IPS DF 6.9 (cell line): ENCODE results near the gene CCL4L2.
"Not testable (repeated sequence)": the region's sequence is repeated elsewhere in the genome, so short reads cannot be mapped to it uniquely, and the experiment has no call there.

ENCODE experiments used
- DNase-seq: peaks from one replicate; pipeline ENCODE4 v3.0.0-alpha.2; 2013; ENCODE audit warnings: low read depth, low spot score
- H3K27ac ChIP-seq: one replicate; pipeline ENCODE4 v1.5.1; 2013; ENCODE audit warnings: low read length, control low read depth
- H3K27me3 ChIP-seq: 2 replicates; pipeline ENCODE4 v1.6.1; 2013; ENCODE audit warnings: mild to moderate bottlenecking, low read length; ENCODE audit not compliant: control insufficient read depth, insufficient read depth
- H3K36me3 ChIP-seq: 2 replicates; pipeline ENCODE4 v1.6.1; 2013; ENCODE audit warnings: low read length; ENCODE audit not compliant: control insufficient read depth, insufficient read depth
- H3K4me1 ChIP-seq: 2 replicates; pipeline ENCODE4 v1.6.1; 2013; ENCODE audit warnings: low read length; ENCODE audit not compliant: control insufficient read depth, insufficient read depth
- H3K4me3 ChIP-seq: 2 replicates; pipeline ENCODE4 v1.5.1; 2013; ENCODE audit warnings: mild to moderate bottlenecking, low read length
- H3K9me3 ChIP-seq: 2 replicates; pipeline ENCODE4 v1.6.1; 2013; ENCODE audit warnings: low read length, inconsistent platforms; ENCODE audit not compliant: control insufficient read depth, insufficient read depth
- WGBS: extraction: QIAGEN DNeasy Blood & Tissue Kit; methylation state at CpG from one replicate; pipeline ENCODE4 v1.1.7; 2013; ENCODE audit warnings: mixed read lengths, missing lambda C conversion rate; ENCODE audit not compliant: insufficient read length, insufficient coverage; 5-methylcytosine and 5-hydroxymethylcytosine counted together

Gene CCL4L2

DNA sequence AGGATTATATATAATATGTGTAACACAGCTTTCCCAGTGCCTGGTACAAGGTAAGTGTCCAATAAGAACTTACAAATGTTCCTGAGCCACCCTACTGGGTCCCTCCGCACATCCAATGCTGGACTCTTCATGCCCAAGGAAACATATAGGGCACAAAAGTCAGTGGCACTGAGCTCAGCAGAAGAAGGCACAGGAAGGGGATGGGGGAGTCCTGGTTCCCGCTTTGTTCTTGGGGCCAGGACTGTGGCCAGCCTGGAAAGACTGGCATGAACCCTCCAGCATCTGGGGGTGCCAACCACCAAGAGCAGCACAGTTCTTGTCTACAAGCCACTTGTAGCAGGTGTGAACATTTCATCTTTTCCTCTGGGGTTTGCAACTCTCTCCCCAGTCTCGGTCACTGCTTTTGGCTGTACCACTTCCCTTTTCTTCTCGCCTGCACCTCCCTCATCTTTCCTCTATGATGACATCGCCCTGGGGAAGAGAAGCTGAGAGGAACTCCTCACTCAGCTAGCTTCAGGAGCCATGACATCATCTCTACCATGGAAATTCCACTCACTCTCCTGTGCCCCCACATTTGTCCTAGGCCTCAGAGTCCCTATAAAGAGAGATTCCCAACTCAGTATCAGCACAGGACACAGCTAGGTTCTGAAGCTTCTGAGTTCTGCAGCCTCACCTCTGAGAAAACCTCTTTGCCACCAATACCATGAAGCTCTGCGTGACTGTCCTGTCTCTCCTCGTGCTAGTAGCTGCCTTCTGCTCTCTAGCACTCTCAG lies at the start of gene CCL4L2:
Gene CCL4L2, plus strand, starts transcription at position 625 of the 773 bp plus-strand sequence.
- H3K4me1 ChIP-seq, DNase-seq, H3K4me3 ChIP-seq, H3K9me3 ChIP-seq, H3K27ac ChIP-seq, H3K27me3 ChIP-seq, H3K36me3 ChIP-seq: not testable (repeated sequence)
- WGBS, result no CpG with 5 or more reads among the region's 7 CpGs

DNA sequence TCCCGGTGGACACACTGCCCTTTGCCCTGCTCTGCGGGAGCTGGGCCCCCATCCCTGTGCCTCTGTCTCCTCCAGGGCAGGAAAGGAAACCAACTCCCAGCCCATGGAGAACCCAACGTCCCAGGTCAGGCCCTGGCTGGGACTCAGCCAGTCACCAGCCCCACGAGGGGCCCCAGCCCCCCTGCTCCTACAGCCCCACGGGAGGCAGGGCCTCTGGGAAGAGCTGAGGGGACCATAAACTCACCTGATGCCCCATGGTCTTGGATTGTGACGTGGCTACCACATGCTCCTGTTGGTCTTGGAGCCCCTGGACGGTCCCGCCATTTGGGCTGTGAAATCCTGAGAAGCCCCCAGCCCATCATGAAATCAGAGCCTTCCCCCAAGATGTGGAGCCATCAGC lies 42.0 kb upstream of the CCL4L2 start:
- H3K27me3 ChIP-seq, DNase-seq, H3K4me3 ChIP-seq, H3K9me3 ChIP-seq, H3K4me1 ChIP-seq, H3K27ac ChIP-seq, H3K36me3 ChIP-seq: not testable (repeated sequence)
- no CpG with 5 or more reads among the region's 8 CpGs for WGBS

DNA sequence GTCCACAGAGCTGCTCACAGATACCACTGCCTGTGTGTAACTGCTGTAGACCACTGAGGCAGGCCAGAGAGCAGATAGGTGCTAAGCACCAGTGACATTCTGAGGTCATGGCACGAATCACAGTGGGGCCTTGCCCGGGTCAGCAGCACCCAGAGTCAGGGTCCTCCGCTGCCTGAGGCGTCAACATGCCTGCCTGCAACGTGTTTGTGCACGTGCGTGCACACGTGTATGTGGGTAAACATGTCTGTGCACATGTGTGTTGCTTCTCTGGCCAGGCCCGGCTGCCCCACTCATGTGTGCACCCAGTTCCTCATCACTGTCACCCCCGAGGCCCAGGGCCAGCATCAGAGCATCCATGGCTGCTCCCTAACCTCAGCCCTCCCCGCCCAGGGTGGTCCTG lies 34.3 kb upstream of the CCL4L2 start, which contains the start of gene TBC1D3B:
Gene TBC1D3B, minus strand, starts transcription at position 101 of the 400 bp plus-strand sequence. CDS start 1,586 bp downstream, outside the sequence.
- H3K9me3 ChIP-seq, H3K4me3 ChIP-seq, H3K4me1 ChIP-seq, H3K36me3 ChIP-seq, H3K27me3 ChIP-seq, DNase-seq, H3K27ac ChIP-seq: not testable (repeated sequence)
- no CpG with 5 or more reads among the region's 11 CpGs for WGBS

DNA sequence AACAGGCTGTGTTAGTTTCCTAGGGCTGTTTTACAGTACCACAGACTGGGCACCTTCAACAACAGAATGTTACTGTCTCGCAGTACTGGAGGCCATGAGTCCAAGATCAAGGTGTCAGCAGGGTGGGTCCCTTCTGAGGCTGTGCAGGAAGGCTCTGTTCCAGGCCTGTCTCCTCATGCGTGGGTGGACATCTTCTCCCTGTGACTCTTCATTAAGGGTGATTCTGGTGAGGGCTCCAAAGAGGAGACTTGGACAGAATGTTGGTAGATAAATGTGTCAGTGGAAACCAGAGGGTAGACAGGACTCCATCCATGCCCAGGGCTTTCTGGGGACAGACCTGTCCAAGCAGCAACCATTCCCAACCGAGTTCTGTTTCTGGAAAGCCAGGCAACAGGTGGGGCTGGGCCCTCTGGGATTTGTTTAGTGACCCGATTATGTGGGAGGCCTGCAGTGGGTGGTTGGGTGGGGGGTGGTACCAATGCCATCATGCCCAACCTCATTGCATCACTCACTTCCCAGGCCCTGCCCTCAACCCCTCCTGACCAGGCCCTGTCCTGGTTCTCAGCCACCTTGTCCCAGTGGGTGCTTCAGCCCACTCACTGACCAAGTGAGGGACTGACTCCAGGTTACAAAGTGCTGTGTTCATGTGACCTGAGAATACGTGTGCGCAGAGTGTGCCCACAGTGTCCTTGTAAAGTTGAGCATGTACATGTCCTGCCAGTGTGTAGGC lies 29.3 kb upstream of the CCL4L2 start:
- H3K27ac ChIP-seq, H3K4me3 ChIP-seq, H3K36me3 ChIP-seq, H3K9me3 ChIP-seq, H3K27me3 ChIP-seq, H3K4me1 ChIP-seq, DNase-seq: not testable (repeated sequence)
- no CpG with 5 or more reads among the region's 6 CpGs for WGBS

DNA sequence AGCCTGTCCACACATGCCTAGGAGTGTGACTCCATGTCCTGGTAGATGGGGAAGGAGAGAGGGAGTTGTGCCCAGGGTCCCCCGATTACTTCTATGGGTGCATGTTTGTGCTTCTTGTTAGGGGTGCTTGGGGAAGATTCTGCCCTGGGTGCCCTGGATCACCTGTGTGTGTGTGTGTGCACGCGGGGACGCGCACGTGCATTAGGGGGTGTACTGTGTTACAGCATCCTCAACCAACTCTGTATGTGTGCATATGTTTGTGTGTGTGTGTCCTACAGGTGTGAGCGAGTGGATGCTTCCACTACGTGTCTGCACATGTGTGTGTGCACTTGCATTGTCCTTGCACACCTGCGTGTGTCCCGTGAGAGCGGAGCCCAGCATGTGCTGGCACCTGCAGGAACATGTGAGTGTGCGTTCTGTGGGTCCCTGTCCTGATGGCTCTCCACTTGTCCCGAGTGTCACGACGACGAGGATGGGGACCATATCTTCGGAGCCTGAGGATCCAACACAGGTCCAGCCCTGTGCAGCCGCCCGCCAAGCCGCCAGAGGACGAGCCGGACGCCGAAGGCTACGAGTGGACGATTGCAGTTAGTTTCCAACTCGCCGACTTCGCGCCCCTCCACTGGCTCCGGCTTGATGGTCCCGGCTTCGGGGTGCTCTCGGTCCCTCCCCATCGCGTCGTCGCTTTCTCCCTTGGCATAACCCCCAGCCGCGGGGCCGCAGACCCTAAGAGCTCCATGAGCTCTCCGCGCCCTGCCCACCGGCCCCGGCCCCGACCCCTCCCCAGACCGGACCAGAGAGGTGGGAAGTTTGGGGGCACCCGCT lies 28.5 kb upstream of the CCL4L2 start:
- no peak for DNase-seq
- peak overlapping the region; percentile 62; the same call in 1 of the 2 replicates for H3K4me3 ChIP-seq

DNA sequence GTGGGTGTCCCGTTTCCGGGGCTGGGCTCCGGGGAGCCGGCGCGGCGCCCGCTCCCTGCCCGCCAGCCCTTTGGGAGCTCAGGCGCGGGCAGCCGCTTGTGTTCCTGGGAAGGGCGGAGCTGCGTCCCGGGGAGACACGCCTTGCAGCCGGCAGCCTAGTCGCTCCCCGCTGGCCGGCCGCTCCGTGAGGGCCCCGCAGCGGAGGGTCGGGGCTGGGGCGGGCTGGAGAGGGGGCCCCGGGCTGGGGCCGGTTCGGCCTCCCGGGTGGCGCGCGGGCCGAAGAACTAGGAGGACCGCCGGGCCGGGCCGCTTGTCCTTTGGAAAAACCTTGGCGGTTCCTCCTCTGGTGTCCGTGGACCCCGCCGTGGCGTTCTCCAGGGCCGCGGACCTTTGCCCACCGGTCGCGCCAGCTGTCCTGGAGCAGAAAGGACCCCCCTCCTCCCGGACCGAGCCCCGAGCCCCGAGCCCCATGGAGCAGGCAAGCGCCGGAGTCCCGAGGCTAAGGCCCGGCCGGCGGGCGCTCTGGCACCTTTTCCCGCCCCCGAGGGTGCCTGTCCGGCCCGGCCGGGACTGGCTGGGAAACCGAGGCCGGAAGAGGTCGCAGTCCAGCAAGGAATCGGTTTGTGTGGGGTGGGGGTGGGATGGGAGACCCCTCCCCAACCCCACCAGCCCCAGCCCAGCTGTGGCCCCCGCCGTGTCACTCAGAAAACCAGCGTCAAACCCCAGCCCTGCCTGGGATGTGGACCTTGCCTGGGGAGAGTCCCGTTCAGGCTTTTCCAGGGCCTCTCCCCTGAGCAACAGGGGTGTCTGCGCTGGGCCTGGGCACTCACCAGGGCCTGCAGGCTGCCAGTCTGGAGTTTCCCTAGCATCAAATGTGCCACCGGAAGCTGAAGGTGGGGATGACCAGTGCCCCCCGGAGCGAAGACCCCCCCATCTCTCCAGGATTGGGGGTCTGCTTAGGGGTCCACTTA lies 27.6 kb upstream of the CCL4L2 start:
- H3K27me3 ChIP-seq, result peaks cover 4% of the 10 kb centered on the region; the same call in 1 of the 2 replicates
- H3K9me3 ChIP-seq, result no peaks in the 10 kb centered on the region
- no peak overlapping the region for H3K27ac ChIP-seq
- no CpG with 5 or more reads among the region's 76 CpGs for whole genome bisulfite sequencing
- H3K4me1 ChIP-seq, result peaks cover 2% of the 10 kb centered on the region; the same call in 1 of the 2 replicates
- peak overlapping the region; percentile 62; the same call in 1 of the 2 replicates for H3K4me3 ChIP-seq
- no peak for DNase-seq
- H3K36me3 ChIP-seq, result no peaks in the 10 kb centered on the region

More for the DNA sequence above, 28.5 kb upstream of the CCL4L2 start:
- Histone ChIP-seq H3K9me3 (no peaks in the 10 kb centered on the region), H3K36me3 (no peaks in the 10 kb centered on the region), H3K27me3 (peaks cover 4% of the 10 kb centered on the region; the same call in 1 of the 2 replicates), H3K27ac (no peak overlapping the region), H3K4me1 (peaks cover 2% of the 10 kb centered on the region; the same call in 1 of the 2 replicates)
- no CpG with 5 or more reads among the region's 48 CpGs for WGBS

DNA sequence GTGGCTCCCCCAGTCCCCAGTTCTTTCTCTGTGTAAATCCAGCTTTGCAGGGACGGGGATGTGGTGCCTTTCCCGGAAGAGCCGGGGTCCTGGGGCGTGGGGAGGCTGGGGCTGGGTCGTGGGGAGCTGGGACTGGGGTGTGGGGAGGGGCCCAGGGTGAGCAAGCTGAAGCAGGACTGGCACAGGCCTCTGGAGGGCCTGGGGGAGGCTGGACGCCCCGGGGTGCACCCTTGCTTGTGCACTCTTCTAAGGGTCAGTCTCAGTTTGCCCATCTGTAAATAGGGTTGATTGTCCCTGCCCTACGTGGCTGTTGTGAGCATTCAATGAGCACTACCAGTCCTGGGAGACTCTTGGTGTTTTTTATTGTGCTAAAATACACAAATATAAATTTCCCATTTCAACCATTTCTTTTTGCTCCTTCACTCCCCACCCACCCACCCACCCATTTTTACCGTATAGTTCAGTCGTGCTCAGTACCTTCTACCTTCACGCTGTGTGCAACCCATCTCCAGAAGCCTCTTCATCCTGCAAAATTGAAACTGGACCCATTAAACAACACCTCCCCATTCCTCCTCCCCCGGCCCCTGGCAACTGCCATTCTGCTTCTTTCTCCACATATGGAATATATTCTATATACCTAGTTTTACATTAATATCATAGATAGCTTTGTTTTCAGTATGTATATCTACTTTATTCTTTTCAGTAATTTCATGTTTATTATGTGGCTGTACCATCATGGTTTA lies 26.7 kb upstream of the CCL4L2 start:
- no peak overlapping the region for H3K27ac ChIP-seq
- H3K36me3 ChIP-seq, result no peaks in the 10 kb centered on the region
- DNase-seq, result no peak
- WGBS, result 100% methylated on average over 1 of the region's 12 CpGs
- H3K4me1 ChIP-seq, result peaks cover 2% of the 10 kb centered on the region; the same call in 1 of the 2 replicates
- no peaks in the 10 kb centered on the region for H3K9me3 ChIP-seq
- peaks cover 4% of the 10 kb centered on the region; the same call in 1 of the 2 replicates for H3K27me3 ChIP-seq
- H3K4me3 ChIP-seq, result no peak overlapping the region; the same call in 1 of the 2 replicates

DNA sequence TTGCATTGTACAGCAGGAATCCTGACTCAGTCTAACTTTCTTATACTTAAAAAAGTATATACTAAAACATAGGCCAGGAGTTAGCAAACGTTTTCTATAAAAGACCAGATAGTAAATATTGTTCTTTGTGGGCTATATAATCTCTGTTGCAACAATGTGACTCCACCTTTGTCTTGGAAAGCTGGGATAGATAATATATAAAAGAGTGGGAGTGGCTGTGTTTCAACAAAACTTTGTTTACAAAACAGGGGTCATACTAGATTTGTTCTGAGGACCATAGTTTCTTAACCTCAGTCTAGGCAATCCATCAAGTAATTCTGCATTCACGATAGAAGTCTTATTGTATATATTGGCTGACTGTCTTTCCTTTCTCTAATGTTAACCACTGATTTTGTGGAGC lies 25.4 kb upstream of the CCL4L2 start:
- Histone ChIP-seq H3K27ac (no peak overlapping the region), H3K27me3 (peaks cover 4% of the 10 kb centered on the region; the same call in 1 of the 2 replicates), H3K9me3 (no peaks in the 10 kb centered on the region), H3K4me1 (peaks cover 2% of the 10 kb centered on the region; the same call in 1 of the 2 replicates), H3K4me3 (no peak overlapping the region), H3K36me3 (no peaks in the 10 kb centered on the region)
- DNase-seq, result no peak
- WGBS, result no CpG with 5 or more reads among the region's 2 CpGs
